Adrenal gland (tissue), 12 donors: ENCODE results near the gene VCAN. TPM values are rescaled to one million over a fixed set of nuclear protein-coding genes. Genes with fewer than 3 reads are reported as not detected.

Experiments used
- DNase-seq, 7 donors: peaks; one replicate each; pipeline ENCODE4 v3.0.0-alpha.2; 2019 to 2020
- H3K27ac ChIP-seq, 5 donors: fragments of 200-600 bp; sonication (generic) in 4 of 5; 1 replicate in 3 of 5; 2 replicates in 2 of 5; pipeline versions ENCODE4 v1.5.1 to v1.8.0; 2016 to 2020; ENCODE audit warnings: mild to moderate bottlenecking in 1 of 5
- H3K27me3 ChIP-seq: fragments of 200-600 bp; 2 replicates; pipeline ENCODE4 v1.8.0; 2021
- H3K36me3 ChIP-seq, 2 donors: fragments of 200-600 bp; replicated peaks in 1 of 2; 1 replicate in 1 of 2; 2 replicates in 1 of 2; pipeline versions ENCODE4 v1.5.1 to v1.8.0; 2018 to 2022
- H3K4me1 ChIP-seq, 2 donors: fragments of 200-600 bp; replicated peaks in 1 of 2; 1 replicate in 1 of 2; 2 replicates in 1 of 2; pipeline versions ENCODE4 v1.5.1 to v1.8.0; 2018 to 2021
- H3K4me3 ChIP-seq, 4 donors: fragments of 200-600 bp; sonication (generic) in 3 of 4; one replicate each; pipeline ENCODE4 v1.5.1; 2016 to 2018
- H3K9me3 ChIP-seq, 3 donors: fragments of 200-600 bp; sonication (generic) in 1 of 3; replicated peaks in 1 of 3; 1 replicate in 2 of 3; 2 replicates in 1 of 3; pipeline versions ENCODE4 v1.5.1 to v1.8.0; 2016 to 2021
- POLR2A ChIP-seq, 2 donors: fragments of 450-650 bp; IDR thresholded peaks; one replicate each; pipeline ENCODE4 v1.6.1; 2017; ENCODE audit warnings: antibody characterized with exemption in 2 of 2, mild to moderate bottlenecking in 2 of 2, moderate library complexity in 1 of 2
- WGBS, 4 donors: extraction: QIAGEN DNeasy Blood & Tissue Kit in 2 of 4; methylation state at CpG; one replicate each; pipeline versions ENCODE4 v1.1.5 to v1.1.7; 2013 to 2017; 5-methylcytosine and 5-hydroxymethylcytosine counted together
- intact Hi-C, 2 donors: fragments of 100-400 bp; cut with DNase I; formaldehyde crosslinking; loops; one replicate each; pipeline versions ENCODE4 v1.14.1 to v1.15.0; 2022 to 2023
- polyA plus RNA-seq, 3 donors: library from polyadenylated mRNA; stranded (reverse); fragments of 200-250 nt in 2 of 3; fragments of 350-450 nt in 1 of 3; fragmentation: Illumina TruSeq in 1 of 3; extraction: RNeasy Lipid Tissue Mini Kit (QIAGEN cat#74804) in 1 of 3; gene quantifications; one replicate each; pipeline ENCODE4 v1.2.3, GENCODE V29; 2013 to 2014
- total RNA-seq, 9 donors: library from RNA; depleted of rRNA in 4 of 9; stranded (reverse); fragments of >200 nt in 4 of 9; fragments of 120-200 nt in 1 of 9; fragmentation: NEBNext Ultra II Directional in 1 of 9; extraction: Animal tissue kit (Norgen Biotek cat#: 25700) in 1 of 9; gene quantifications; one replicate each; pipeline versions ENCODE4 v1.1.0 to v1.2.4, GENCODE V29; 2013 to 2023
- TF ChIP-seq, protein P1 (sequence below), 6 experiments: fragments of 450-650 bp in 4 of 6; fragments of 200-600 bp in 2 of 6; sonication (generic) in 1 of 6; IDR thresholded peaks; 1 replicate in 5 of 6; 2 replicates in 1 of 6; pipeline versions ENCODE4 v1.5.1 to v1.8.0; 2016 to 2021; ENCODE audit warnings: antibody characterized with exemption in 6 of 6, mild to moderate bottlenecking in 2 of 6, moderate library complexity in 1 of 6
- donor health status: healthy with polysubstance abuse.
- donor health status: Bipolar disorder and iron deficiency.
- donor health status: DM: yes; HTN: yes; CAD: no.
- donor health status: DM: no; HTN: no; CAD: no.
- donor health status: DM: no; HTN: no; CAD: no.
- donor health status: DM: yes; HTN: yes; CAD: no.

Gene VCAN
- total and polyA plus RNA-seq, 12 donors: 10.0 to 171 (median 133) TPM

DNA sequence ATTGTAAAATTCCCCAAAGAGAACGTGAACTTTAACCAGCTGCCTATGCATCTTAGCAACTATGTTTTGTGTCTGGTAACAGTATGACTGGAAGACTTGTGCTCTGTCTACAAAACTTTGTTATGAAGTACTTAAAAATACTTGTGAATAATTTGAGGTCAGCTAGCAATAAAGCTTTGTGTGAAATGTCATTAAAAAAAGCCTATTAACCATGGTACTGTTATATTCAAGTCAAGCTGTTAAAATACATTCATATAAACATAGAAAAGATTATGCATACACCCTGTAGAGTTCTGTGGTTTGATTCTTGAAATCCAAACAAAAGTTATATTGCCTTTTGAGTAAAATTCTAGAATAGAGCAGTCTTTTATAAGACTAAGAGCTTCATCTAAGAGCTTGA lies 60.1 kb downstream of the VCAN start:
- no peaks in the 10 kb centered on the region for H3K4me1 ChIP-seq
- 84 to 96% (median 94%) methylated on average over 1 of the region's 1 CpG for WGBS, 4 donors
- DNase-seq: no peak
- no peak overlapping the region for H3K4me3 ChIP-seq
- H3K27me3 ChIP-seq: no peaks in the 10 kb centered on the region
- TF ChIP-seq POLR2A (IDR thresholded peaks at IDR 0.05): no peak
- TF ChIP-seq, protein P1, sequence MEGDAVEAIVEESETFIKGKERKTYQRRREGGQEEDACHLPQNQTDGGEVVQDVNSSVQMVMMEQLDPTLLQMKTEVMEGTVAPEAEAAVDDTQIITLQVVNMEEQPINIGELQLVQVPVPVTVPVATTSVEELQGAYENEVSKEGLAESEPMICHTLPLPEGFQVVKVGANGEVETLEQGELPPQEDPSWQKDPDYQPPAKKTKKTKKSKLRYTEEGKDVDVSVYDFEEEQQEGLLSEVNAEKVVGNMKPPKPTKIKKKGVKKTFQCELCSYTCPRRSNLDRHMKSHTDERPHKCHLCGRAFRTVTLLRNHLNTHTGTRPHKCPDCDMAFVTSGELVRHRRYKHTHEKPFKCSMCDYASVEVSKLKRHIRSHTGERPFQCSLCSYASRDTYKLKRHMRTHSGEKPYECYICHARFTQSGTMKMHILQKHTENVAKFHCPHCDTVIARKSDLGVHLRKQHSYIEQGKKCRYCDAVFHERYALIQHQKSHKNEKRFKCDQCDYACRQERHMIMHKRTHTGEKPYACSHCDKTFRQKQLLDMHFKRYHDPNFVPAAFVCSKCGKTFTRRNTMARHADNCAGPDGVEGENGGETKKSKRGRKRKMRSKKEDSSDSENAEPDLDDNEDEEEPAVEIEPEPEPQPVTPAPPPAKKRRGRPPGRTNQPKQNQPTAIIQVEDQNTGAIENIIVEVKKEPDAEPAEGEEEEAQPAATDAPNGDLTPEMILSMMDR (IDR thresholded peaks at IDR 0.05): no peak
- no peak overlapping the region for H3K27ac ChIP-seq
- no peaks in the 10 kb centered on the region for H3K9me3 ChIP-seq
- intact Hi-C loops: no loop called here
- no peaks in the 10 kb centered on the region for H3K36me3 ChIP-seq

DNA sequence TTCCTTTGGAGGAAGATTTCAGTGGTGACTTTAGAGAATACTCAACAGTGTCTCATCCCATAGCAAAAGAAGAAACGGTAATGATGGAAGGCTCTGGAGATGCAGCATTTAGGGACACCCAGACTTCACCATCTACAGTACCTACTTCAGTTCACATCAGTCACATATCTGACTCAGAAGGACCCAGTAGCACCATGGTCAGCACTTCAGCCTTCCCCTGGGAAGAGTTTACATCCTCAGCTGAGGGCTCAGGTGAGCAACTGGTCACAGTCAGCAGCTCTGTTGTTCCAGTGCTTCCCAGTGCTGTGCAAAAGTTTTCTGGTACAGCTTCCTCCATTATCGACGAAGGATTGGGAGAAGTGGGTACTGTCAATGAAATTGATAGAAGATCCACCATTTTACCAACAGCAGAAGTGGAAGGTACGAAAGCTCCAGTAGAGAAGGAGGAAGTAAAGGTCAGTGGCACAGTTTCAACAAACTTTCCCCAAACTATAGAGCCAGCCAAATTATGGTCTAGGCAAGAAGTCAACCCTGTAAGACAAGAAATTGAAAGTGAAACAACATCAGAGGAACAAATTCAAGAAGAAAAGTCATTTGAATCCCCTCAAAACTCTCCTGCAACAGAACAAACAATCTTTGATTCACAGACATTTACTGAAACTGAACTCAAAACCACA lies 67.4 kb downstream of the VCAN start:
- no peak overlapping the region for H3K27ac ChIP-seq
- no peak for DNase-seq
- H3K27me3 ChIP-seq: no peaks in the 10 kb centered on the region
- H3K4me1 ChIP-seq: no peaks in the 10 kb centered on the region
- TF ChIP-seq, protein P1 (IDR thresholded peaks at IDR 0.05): no peak
- TF ChIP-seq POLR2A (IDR thresholded peaks at IDR 0.05): no peak
- intact Hi-C loops: no loop called here
- H3K4me3 ChIP-seq: no peak overlapping the region
- no peaks in the 10 kb centered on the region for H3K9me3 ChIP-seq
- 80 to 91% (median 86%) methylated on average over 4 of the region's 4 CpGs for WGBS, 4 donors
- H3K36me3 ChIP-seq: no peaks in the 10 kb centered on the region

DNA sequence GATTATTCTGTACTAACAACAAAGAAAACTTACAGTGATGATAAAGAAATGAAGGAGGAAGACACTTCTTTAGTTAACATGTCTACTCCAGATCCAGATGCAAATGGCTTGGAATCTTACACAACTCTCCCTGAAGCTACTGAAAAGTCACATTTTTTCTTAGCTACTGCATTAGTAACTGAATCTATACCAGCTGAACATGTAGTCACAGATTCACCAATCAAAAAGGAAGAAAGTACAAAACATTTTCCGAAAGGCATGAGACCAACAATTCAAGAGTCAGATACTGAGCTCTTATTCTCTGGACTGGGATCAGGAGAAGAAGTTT lies 67.9 kb downstream of the VCAN start:
- Histone ChIP-seq H3K9me3 (no peaks in the 10 kb centered on the region), H3K4me3 (no peak overlapping the region), H3K27me3 (no peaks in the 10 kb centered on the region), H3K4me1 (no peaks in the 10 kb centered on the region), H3K36me3 (no peaks in the 10 kb centered on the region), H3K27ac (no peak overlapping the region)
- intact Hi-C loops: no loop called here
- 93 to 100% (median 98%) methylated on average over 1 of the region's 1 CpG for WGBS, 4 donors
- no peak for DNase-seq
- no peak for TF ChIP-seq POLR2A (IDR thresholded peaks at IDR 0.05)
- TF ChIP-seq, protein P1 (IDR thresholded peaks at IDR 0.05): no peak

DNA sequence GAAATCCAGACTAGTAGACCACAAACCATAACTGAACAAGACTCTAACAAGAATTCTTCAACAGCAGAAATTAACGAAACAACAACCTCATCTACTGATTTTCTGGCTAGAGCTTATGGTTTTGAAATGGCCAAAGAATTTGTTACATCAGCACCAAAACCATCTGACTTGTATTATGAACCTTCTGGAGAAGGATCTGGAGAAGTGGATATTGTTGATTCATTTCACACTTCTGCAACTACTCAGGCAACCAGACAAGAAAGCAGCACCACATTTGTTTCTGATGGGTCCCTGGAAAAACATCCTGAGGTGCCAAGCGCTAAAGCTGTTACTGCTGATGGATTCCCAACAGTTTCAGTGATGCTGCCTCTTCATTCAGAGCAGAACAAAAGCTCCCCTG lies 68.6 kb downstream of the VCAN start:
- 84 to 100% (median 98%) methylated on average over 2 of the region's 2 CpGs for WGBS, 4 donors
- no peak for DNase-seq
- no peaks in the 10 kb centered on the region for H3K4me1 ChIP-seq
- no peaks in the 10 kb centered on the region for H3K27me3 ChIP-seq
- no peak overlapping the region for H3K4me3 ChIP-seq
- H3K36me3 ChIP-seq: no peaks in the 10 kb centered on the region
- no peaks in the 10 kb centered on the region for H3K9me3 ChIP-seq
- H3K27ac ChIP-seq: no peak overlapping the region
- intact Hi-C loops: no loop called here
- TF ChIP-seq, protein P1 (IDR thresholded peaks at IDR 0.05): no peak
